GM18526 (cell line): ENCODE results near the gene ACAD9.

Source experiments
- POLR2A ChIP-seq: IDR thresholded peaks from 3 replicates; pipeline ENCODE4 v1.6.1; 2011; ENCODE audit not compliant: insufficient read length; ENCODE audit errors: extremely low read depth

ACAD9 gene

DNA sequence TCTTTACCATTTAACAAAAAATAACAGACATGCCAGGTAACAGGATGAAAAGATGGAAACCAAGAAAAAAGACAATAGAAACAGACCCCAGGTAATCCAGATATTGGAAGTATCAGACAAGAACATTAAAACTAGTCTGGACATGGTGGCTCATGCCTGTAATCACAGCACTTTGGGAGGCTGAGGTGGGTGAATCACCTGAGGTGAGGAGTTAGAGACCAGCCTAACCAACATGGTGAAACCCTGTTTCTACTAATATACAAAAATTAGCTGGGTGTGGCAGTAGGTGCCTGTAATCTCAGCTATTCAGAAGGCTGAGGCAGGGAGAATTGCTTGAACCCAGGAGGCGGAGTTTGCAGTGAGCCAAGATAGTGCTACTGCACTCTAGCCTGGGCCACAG lies 40.6 kb downstream of the ACAD9 start:
- TF ChIP-seq POLR2A = no peak

GRCh38 chr3:128922804-128923459 lies 43.5 kb downstream of the ACAD9 start:
- no peak for TF ChIP-seq POLR2A

DNA sequence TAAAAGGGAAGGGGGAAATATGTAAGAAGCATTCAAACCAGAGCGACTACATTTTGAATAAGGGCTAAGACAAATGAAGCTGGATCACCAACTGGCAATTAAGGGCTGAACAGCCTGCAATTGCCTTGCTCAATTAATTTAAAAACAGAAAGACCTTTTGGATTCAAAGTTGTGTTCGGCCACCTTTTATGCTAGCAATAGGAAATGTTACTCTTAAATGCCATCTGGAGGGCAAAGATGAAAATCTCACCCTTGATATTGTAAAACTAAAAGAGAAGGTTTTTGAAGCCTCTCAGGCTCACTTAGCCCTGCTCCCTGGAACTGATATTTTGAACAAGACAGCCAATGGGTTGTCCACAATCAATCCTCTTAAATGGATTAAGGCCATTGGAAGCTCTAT lies 44.2 kb downstream of the ACAD9 start:
- TF ChIP-seq POLR2A = no peak

DNA sequence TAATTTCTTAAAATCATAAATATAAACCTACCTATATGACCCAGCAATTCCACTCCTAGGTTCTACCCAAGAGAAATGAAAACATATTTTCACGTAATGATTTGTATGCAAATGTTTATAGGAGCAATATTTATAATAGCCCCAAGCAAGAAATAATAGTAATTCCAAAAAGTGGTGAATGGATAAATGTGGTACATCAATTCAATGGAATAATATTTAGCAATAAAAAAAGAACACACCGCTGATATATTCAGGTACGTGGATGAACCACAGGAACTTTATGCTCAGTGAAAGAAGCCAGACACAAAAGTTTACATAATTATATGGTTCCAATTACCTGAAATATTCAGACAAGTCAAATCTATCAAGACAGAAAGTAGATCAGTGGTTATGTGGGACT lies 49.9 kb downstream of the ACAD9 start:
- TF ChIP-seq POLR2A = no peak

GRCh38 chr3:128931046-128931445 lies 51.6 kb downstream of the ACAD9 start:
- TF ChIP-seq POLR2A = no peak

DNA sequence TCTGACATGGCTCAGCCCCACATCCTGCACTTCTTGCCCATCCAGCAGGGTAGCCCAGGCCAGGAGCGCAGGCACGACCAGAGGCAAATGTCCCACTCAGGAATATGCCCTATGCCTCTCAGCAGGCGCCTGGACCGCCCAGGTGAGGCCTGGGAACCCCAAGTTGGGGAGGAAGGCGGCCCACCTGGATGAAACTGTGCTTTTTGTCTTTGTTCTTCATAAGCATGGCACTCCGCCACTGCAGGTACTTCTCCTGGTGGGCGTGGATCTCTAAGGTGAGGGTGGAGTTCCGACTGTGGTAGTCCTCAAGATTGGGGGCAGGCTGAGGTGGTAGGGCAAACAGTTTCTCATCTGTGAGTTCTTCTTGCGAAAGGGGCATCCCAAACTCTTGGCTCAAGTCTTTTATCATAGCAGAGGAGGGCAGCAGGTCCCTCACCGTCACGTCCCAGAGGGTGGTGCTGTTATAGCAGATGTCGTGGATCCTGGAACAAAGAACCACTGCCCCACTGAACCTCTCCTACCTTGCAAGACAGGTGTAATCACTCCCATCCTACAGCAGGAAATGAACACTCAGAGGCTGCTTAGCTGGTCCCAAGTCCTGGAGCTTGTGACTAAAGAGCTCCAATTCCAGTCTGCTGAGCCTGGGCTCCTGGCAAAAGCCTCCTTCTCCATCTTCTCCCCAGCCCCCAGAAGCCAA lies 53.2 kb downstream of the ACAD9 start:
- no peak for TF ChIP-seq POLR2A

GRCh38 chr3:128933213-128933921 lies 53.9 kb downstream of the ACAD9 start:
- no peak for TF ChIP-seq POLR2A

- TF ChIP-seq POLR2A = no peak
These were observed 54.5 kb downstream of the ACAD9 start for GRCh38 chr3:128933922-128934253.

DNA sequence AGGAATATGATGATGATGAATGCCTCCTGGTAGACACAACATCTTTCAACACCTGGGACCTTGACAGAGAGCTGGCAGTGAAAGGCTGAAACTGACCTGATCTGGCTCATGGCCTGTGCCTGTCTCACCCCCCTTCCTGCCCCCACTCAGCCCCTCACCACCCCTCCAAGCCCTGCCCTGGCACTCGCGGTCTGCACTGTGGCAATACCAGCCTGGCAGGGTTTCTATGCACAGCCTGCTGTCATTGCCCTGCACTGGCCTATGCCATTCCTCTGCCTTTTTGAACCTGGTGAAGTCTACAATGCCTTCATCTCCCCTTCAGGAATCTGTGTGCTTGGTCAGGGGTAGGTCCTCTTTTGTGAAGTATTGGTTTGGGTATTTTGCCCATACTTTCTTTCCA lies 56.5 kb downstream of the ACAD9 start:
- no peak for TF ChIP-seq POLR2A

DNA sequence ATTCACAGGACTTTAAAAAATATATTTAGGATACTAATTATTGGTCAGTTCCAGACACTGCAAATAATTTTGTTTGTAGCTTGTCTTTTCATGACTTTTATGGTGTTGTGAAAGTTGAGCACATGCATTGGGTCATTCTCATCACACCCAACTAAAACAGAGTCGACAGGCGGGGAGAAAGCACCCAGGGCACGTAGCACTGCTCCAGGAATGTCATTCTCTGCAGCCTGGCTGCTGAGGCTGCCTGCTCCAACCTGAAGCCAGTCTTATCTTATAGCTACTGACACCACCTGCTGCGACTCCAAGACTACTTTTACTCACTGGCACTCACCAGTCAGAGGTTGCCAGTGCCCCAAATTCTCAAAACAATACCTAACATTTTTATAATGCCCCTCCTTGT lies 56.9 kb downstream of the ACAD9 start:
- no peak for TF ChIP-seq POLR2A

DNA sequence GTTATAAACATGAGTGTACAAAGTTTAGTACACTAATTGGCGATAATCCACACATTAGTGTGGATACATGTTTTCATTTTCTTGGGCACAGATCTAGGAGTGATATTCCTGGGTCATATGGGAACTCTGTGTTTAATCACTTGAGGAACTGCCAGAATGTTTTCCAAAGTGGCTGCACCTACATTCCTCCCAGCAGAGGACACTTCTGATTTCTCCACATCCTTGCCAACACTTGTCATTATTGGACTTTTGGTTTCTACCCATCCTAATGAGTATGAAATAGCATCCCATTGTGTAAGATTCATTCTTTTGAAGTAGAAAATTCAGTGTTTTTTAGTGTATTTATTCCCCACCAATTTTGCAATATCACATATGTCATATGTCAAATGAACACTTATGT lies 60.8 kb downstream of the ACAD9 start:
- no peak for TF ChIP-seq POLR2A

DNA sequence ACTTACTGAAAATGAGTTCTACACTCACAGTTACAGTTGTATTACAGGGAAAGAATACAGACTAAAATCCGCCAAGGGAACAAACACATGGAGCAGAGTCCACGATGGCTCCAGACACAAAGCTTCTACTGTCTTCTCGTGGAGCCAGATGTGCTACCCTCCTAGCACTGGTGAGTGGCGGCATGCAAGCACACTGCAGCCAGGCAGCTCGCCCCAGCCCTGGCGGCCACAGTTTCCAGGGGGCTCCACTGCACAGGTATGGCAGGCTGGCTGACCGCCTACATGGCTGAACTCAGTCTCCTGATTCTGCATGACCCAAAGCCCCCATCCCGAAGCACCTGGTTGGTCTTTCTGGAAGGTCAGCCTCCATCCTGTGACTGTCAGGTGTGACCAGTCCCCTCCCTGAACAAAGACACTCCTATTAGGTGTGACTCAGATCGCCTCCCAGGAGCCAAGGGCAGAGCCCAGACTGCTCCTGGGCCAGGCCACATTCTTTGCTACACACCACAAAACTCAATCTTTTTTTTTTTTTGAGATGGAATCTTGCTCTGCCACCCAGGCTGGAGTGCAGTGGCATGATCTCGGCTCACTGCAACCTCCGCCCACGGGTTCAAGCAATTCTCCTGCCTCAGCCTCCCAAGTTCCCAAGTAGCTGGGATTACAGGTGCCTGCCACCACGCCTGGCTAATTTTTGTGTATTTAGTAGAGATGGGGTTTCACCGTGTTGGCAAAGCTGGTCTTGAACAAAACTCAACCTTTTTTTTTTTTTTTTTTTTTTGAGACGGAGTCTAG lies 62.9 kb downstream of the ACAD9 start:
- TF ChIP-seq POLR2A = no peak

GRCh38 chr3:128945041-128945877 lies 65.8 kb downstream of the ACAD9 start:
- no peak for TF ChIP-seq POLR2A

DNA sequence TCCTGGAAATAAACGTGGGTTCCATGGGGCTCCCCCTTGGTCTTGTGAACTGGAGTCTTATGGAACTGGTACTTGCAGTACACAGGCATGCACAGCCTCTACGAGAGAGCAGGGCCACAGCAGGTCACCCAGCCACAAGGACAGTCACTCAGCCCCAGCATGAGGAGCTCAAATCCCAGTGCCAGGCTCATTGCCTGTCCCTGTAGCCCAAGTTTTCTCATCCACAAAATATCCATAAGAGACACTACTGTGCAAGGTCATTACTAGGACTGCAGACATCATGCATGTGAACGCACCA lies 66.4 kb downstream of the ACAD9 start:
- TF ChIP-seq POLR2A = no peak

DNA sequence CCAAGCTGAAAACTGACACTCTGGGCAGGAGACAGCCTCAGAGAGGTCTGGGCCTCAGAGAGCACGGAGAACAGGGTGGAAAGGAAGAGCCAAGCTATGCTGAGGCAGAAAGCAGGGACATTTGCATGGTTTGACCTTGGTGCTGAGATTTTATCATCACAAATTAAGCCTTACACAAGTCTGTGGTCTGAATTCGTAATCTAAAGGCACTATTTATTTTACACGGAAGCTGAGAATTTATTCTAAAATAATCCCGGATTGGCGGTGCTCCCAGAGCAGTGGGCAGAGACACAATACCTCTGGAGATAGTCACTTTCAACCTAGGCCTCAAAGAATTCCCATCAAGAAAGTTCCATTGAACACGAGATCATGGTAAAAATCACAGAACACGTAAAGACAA lies 67.0 kb downstream of the ACAD9 start:
- no peak for TF ChIP-seq POLR2A

DNA sequence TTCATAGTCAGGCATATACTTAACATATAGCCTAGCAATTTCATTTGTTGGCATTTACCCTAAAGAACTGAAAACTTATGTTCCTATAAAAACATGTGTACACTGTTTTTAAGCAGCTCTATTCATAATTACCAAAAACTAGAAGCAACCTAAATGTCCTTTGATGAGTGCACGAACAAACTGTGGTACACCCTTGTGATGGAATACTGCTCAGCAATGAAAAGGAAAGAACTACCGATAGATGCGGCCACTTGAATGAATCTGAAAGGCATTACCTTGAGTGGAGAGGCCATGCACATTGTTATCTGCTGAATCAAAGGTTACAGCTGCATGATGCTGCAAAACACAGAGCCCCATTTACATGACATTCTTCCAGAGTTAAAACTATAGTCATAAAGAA lies 69.7 kb downstream of the ACAD9 start:
- TF ChIP-seq POLR2A = no peak
